Endodermal cell (in vitro differentiated cells): Measurements from ENCODE around the gene ASIC5. TPM values are rescaled to one million over a fixed set of nuclear protein-coding genes. Genes with fewer than 3 reads are reported as not detected.

Source experiments
- DNase-seq: peaks from one replicate; pipeline ENCODE4 v3.0.0-alpha.2; 2017
- H3K27ac ChIP-seq: 2 replicates; pipeline ENCODE4 v1.5.1; 2013; ENCODE audit warnings: mild to moderate bottlenecking, low read depth, low read length, moderate library complexity
- H3K27me3 ChIP-seq: 2 replicates; pipeline ENCODE4 v1.6.1; 2013; ENCODE audit warnings: mild to moderate bottlenecking, low read length, moderate library complexity; ENCODE audit not compliant: insufficient read depth, control insufficient read depth, poor library complexity, severe bottlenecking
- H3K36me3 ChIP-seq: 2 replicates; pipeline ENCODE4 v1.7.0; 2013; ENCODE audit warnings: mild to moderate bottlenecking, low read length, moderate library complexity; ENCODE audit not compliant: control insufficient read depth, insufficient read depth
- H3K4me1 ChIP-seq: one replicate; pipeline ENCODE4 v1.7.0; 2013; ENCODE audit warnings: low read length; ENCODE audit not compliant: control insufficient read depth, insufficient read depth
- H3K4me3 ChIP-seq: 2 replicates; pipeline ENCODE4 v1.5.1; 2013; ENCODE audit warnings: mild to moderate bottlenecking, low read length, moderate library complexity
- H3K9ac ChIP-seq: 2 replicates; pipeline ENCODE4 v1.6.1; 2013; ENCODE audit warnings: mild to moderate bottlenecking, low read length, moderate library complexity; ENCODE audit not compliant: poor library complexity, severe bottlenecking; ENCODE audit errors: extremely low read depth
- H3K9me3 ChIP-seq: 2 replicates; pipeline ENCODE4 v1.6.1; 2013; ENCODE audit warnings: mild to moderate bottlenecking, low read length, moderate library complexity; ENCODE audit not compliant: control insufficient read depth
- H3K27ac Mint-ChIP-seq: 2 replicates; pipeline ENCODE4 v1.8.0; 2020; ENCODE audit warnings: mixed read lengths
- H3K27me3 Mint-ChIP-seq: 2 replicates; pipeline ENCODE4 v1.8.0; 2021; ENCODE audit warnings: mild to moderate bottlenecking, mixed read lengths; ENCODE audit not compliant: insufficient read depth
- H3K36me3 Mint-ChIP-seq: 2 replicates; pipeline ENCODE4 v1.8.0; 2020; ENCODE audit warnings: low read depth, mixed read lengths
- H3K4me1 Mint-ChIP-seq: 2 replicates; pipeline ENCODE4 v1.8.0; 2020; ENCODE audit warnings: mixed read lengths
- H3K4me3 Mint-ChIP-seq: 2 replicates; pipeline ENCODE4 v1.8.0; 2020; ENCODE audit warnings: mild to moderate bottlenecking, moderate library complexity, mixed read lengths
- H3K9me3 Mint-ChIP-seq: 2 replicates; pipeline ENCODE4 v1.8.0; 2020; ENCODE audit warnings: mild to moderate bottlenecking, mixed read lengths
- CTCF ChIP-seq: fragments of 200-600 bp; sonication (generic); conservative IDR thresholded peaks from 2 replicates; pipeline ENCODE4 v1.5.0; 2021; ENCODE audit warnings: antibody characterized with exemption, mild to moderate bottlenecking
- WGBS, 2 experiments: methylation state at CpG; one replicate each; pipeline versions ENCODE4 v1.1.5 to v1.1.7; 2013; ENCODE audit warnings: missing lambda C conversion rate in 2 of 2, mixed read lengths in 1 of 2; ENCODE audit not compliant: insufficient coverage in 1 of 2, insufficient read length in 1 of 2; 5-methylcytosine and 5-hydroxymethylcytosine counted together
- long read RNA-seq, 4 experiments: library from polyadenylated mRNA in 2 of 4; library from RNA in 1 of 4; library from capped mRNA in 1 of 4; stranded (forward) in 3 of 4; unstranded in 1 of 4; transcript quantifications; one replicate each; pipeline ENCODE4 v2.0.0, GENCODE V29; 2020 to 2021; ENCODE audit warnings: inconsistent platforms in 1 of 4
- polyA plus RNA-seq, 2 experiments: library from polyadenylated mRNA; stranded (reverse); fragments of 50-300 nt; gene quantifications; one replicate each; pipeline ENCODE4 v1.2.3, GENCODE V29; 2013
- total RNA-seq, 2 donors: library from RNA; stranded (reverse); fragmentation: NEBNext Ultra II Directional in 1 of 2; extraction: Animal tissue kit (Norgen Biotek cat#: 25700) in 1 of 2; gene quantifications; 2 replicates in 1 of 2; 3 replicates in 1 of 2; pipeline ENCODE4 v1.2.1, GENCODE V29; 2021

ASIC5 gene
- not detected for total RNA-seq
- not detected for polyA plus RNA-seq (2013, experiment 1 of 2)
- not detected for polyA plus RNA-seq (2013, experiment 2 of 2)
- long read RNA-seq, experiment 1 = 0 reads
- long read RNA-seq, experiment 2 = 0 reads
- long read RNA-seq, experiment 3 = 0 reads
- long read RNA-seq, experiment 4 = 0 reads

- peaks cover 22% of the 10 kb centered on the region for H3K9me3 Mint-ChIP-seq
- H3K4me3 ChIP-seq = no peak within 1 kb of the TSS
- H3K27ac ChIP-seq = no peak within 1 kb of the TSS
- no peaks in the 10 kb centered on the region for H3K4me1 ChIP-seq
- no peak within 1 kb of the TSS for H3K27ac Mint-ChIP-seq
- no peak for DNase-seq
- H3K4me1 Mint-ChIP-seq = no peaks in the 10 kb centered on the region
- 14 to 48% methylated on average over 1 of the region's 1 CpG for WGBS, 2 experiments
- H3K4me3 Mint-ChIP-seq = no peak within 1 kb of the TSS
- H3K36me3 ChIP-seq = no peaks in the 10 kb centered on the region
- H3K36me3 Mint-ChIP-seq = no peaks in the 10 kb centered on the region
- H3K9ac ChIP-seq = no peak within 1 kb of the TSS
- H3K27me3 Mint-ChIP-seq = no peaks in the 10 kb centered on the region
- TF ChIP-seq CTCF = no peak
- H3K9me3 ChIP-seq = peaks cover 11% of the 10 kb centered on the region
- H3K27me3 ChIP-seq = no peaks in the 10 kb centered on the region
Measured at GRCh38 chr4:155866177-155866576, at the start of gene ASIC5. Gene ASIC5 (minus strand): TSS chr4:155866277. CDS start chr4:155866226, 51 bp downstream.

DNA sequence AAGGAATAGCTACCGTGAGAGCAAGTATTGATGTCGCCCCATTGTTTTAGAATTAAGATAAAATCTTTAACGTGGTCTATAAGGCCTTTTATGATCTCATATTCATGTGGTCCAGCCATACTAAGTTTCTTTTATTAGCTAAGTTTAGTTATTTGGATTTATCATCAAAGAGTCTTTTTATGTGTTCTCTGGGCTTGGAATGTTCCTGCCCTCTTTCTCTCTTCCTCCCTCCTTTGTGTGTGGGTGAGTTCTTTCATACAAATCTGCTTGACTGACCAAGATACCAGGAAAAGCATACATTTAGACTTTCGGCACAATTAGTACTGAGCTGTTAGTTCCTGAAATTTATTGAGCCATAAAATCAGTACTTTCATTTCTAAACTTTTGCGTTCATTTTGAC, 48.7 kb upstream of the ASIC5 start:
- no peak for TF ChIP-seq CTCF
- DNase-seq = no peak
- no peak overlapping the region for H3K27ac Mint-ChIP-seq
- no peak overlapping the region for H3K4me3 Mint-ChIP-seq
- Histone ChIP-seq H3K4me1 (no peaks in the 10 kb centered on the region), H3K27me3 (no peaks in the 10 kb centered on the region), H3K9ac (no peak overlapping the region), H3K36me3 (no peaks in the 10 kb centered on the region), H3K9me3 (no peaks in the 10 kb centered on the region), H3K27ac (no peak overlapping the region), H3K4me3 (no peak overlapping the region)
- 87 to 100% methylated on average over 2 to 4 of the region's 5 CpGs for WGBS, 2 experiments
- peaks cover 2% of the 10 kb centered on the region for H3K4me1 Mint-ChIP-seq
- H3K9me3 Mint-ChIP-seq = no peaks in the 10 kb centered on the region
- H3K36me3 Mint-ChIP-seq = no peaks in the 10 kb centered on the region
- H3K27me3 Mint-ChIP-seq = no peaks in the 10 kb centered on the region

- no peaks in the 10 kb centered on the region for H3K36me3 Mint-ChIP-seq
Measured at GRCh38 chr4:155911905-155912304, 45.8 kb upstream of the ASIC5 start.

More at GRCh38 chr4:155911905-155912304, 45.8 kb upstream of the ASIC5 start:
- H3K27me3 Mint-ChIP-seq = no peaks in the 10 kb centered on the region
- no peaks in the 10 kb centered on the region for H3K4me1 ChIP-seq
- H3K27me3 ChIP-seq = no peaks in the 10 kb centered on the region
- DNase-seq = no peak
- H3K4me3 Mint-ChIP-seq = no peak overlapping the region
- H3K9ac ChIP-seq = no peak overlapping the region
- TF ChIP-seq CTCF = no peak
- H3K9me3 Mint-ChIP-seq = no peaks in the 10 kb centered on the region
- H3K27ac Mint-ChIP-seq = no peak overlapping the region
- WGBS, 2 experiments = 92 to 100% methylated on average over 1 of the region's 1 CpG
- no peak overlapping the region for H3K4me3 ChIP-seq
- H3K4me1 Mint-ChIP-seq = peaks cover 2% of the 10 kb centered on the region
- no peaks in the 10 kb centered on the region for H3K36me3 ChIP-seq
- H3K27ac ChIP-seq = no peak overlapping the region
- H3K9me3 ChIP-seq = no peaks in the 10 kb centered on the region
